Measurements from ENCODE around the gene QSOX1. TPM values are rescaled to one million over a fixed set of nuclear protein-coding genes. Genes with fewer than 3 reads are reported as not detected.

Gene QSOX1
- polyA plus RNA-seq, 5 donors: 123 to 207 (median 160) TPM

DNA sequence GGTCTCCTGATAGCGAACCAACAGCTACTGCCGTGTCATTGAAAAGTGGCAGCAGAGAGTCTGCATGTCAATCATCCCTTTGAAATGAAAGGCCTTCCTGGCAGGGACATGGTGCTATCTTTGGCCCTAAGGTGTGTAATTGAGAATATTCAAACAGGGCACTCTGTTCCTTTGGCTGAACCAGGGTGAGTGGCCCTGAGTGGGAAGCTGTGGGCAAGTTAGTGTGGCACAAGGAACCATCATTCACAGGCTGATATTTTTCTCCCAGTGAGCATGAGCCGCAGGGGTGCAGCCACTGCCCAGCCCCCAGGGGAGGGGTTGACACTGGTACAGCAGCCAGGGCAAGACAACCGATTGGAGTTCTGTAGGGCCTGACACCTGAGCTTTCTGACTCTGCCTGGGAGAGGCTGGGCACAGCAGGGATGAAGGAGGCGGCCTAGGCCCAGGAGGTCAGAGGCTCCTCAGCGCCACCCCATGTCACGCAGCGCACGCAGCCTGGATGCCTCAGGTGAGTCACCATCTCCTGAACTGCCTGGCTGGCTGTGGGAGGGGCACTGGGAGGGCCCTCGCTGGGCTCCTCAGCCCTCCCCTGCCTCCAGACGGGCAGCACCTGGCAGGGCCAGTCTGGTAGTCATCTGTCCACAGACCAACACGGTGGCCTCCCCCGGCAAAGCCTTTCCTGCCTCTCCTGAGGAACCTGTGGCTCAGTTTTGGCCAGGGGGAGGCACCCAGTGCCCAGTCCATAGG, 13.2 kb downstream of the QSOX1 start:
- DNase-seq: no peak

DNA sequence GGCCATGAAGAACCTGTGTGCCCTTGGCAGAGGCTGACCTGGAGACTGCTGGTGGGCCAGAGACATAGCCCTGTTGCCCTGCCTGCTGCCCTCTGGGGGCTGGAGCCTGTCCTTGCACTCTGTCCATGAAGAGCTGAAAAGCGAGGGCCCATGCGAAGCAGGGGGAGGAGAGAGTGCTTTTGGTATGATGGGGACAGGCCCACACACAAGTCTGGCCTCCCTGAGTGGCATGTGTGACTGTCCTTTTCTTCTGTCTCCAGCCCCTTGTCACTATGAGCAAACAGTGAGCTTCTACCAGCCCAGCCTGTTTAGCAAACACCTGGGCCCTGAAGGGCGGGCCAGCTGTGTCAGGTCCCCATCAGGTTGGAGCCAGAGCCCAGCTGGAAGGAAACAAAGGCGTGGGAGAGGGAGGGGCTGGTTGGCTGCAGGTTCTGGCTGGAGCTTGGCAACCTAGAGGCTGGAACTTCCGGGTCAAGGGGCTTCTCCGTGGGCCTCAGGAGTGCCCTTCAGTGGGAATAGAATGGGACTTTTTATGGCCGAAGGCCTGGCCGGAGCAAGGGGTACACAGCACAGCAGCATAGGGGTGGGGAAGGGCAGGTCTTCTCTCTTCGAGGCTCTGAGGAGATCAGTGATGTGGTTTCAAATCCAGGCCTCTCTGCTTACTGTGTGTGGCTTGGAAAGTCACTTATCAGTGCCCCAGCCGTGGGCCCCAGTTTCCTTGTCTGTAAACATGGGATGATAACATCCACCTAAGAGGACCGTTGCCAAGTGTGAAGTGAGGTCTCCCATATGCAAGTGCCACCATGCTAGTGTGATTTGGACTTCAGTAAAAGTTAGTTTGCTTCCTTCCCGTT, 14.3 kb downstream of the QSOX1 start:
- no peak for DNase-seq

GRCh38 chr1:180169640-180170195, 15.0 kb downstream of the QSOX1 start:
- DNase-seq: no peak

GRCh38 chr1:180170546-180171151, 16.0 kb downstream of the QSOX1 start:
- DNase-seq: no peak

DNA sequence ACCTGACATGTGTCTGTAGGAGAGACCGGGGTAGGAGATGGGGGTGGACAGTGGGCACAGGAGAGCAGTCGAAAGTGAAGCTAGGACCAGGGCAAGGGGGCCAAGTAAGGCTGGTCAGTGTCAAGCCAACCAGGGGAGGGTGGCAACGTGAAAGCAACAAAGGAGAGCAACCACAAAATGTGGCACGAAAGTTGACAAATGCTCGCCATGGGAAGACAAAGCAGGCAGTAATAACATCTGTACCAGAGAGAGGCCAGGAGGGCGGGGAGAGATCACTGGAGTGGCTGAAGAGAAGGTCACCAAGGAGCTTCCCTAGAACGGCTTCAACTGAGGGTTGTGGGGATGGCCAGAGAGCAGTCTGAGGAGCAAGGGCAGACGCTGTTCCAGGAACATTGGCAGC, 17.0 kb downstream of the QSOX1 start:
- no peak for DNase-seq

DNA sequence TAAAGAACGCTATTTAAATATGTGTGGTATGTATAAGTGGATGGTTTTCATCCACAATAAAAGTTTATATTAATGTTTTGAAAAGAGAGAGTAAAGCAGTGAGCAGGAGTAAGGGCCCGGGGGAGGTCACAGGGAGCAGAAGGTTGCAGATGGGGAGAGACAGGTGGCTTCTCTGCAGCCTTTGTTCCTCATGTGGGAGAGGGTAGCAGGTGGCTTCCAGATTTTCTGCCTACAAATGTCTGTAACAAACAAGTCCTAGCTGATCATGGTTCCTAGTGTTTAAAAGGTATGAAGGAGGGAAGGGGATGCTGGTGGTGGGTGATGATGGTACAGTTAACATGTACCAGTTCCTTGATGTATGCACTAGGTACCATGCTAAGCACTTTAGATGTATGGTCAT, 18.8 kb downstream of the QSOX1 start:
- no peak for DNase-seq

GRCh38 chr1:180173952-180174351, 19.3 kb downstream of the QSOX1 start:
- DNase-seq: no peak

- DNase-seq: no peak
Measured at GRCh38 chr1:180175291-180175690, 20.6 kb downstream of the QSOX1 start.

- no peak for DNase-seq
Measured at GRCh38 chr1:180175806-180176205, 21.1 kb downstream of the QSOX1 start.

DNA sequence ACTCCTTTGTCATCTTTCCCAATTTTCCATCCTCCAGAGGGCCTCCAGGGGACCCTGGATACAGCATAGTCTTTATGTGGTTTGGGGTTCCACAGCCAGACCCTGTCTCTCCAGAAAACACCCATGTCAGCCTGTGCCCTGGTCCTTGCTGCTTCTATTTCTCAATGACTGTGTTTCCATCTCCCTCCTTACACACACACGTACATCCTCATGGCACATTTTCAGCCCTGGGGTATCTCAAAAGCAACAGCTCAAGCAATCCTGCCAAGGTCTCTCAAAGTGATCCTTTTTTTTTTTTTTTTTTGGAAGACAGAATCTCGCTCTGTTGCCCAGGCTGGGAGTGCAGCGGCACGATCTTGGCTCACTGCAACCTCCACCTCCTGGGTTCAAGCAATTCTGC, 22.3 kb downstream of the QSOX1 start:
- DNase-seq: no peak

DNA sequence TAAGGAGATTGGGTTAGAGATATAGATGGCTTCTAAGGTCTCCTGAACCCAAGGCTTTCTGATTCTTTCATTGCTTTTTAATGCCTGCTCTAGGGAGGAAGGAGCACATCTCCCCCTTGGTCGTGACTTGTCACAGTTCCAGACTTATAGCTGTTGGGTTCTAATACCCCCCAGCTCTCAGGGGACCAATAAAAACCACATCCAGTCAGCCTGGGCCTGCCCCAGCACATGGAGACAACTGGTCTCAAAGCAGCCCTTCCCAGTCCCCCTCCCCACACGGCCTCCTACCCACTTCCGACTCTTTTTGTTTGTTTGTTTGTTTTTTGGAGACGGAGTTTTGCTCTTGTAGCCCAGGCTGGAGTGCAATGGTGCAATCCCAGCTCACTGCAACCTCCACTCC, 23.3 kb downstream of the QSOX1 start:
- no peak for DNase-seq

- DNase-seq: peak in 1 of 2 donors; percentile 50
Measured at GRCh38 chr1:180178511-180179161, 24.0 kb downstream of the QSOX1 start.

GRCh38 chr1:180179162-180179957, 24.7 kb downstream of the QSOX1 start:
- DNase-seq: no peak

- DNase-seq: no peak
Measured at GRCh38 chr1:180181048-180181447, 26.4 kb downstream of the QSOX1 start.

- DNase-seq: no peak
Measured at GRCh38 chr1:180181996-180182642, 27.4 kb downstream of the QSOX1 start.

DNA sequence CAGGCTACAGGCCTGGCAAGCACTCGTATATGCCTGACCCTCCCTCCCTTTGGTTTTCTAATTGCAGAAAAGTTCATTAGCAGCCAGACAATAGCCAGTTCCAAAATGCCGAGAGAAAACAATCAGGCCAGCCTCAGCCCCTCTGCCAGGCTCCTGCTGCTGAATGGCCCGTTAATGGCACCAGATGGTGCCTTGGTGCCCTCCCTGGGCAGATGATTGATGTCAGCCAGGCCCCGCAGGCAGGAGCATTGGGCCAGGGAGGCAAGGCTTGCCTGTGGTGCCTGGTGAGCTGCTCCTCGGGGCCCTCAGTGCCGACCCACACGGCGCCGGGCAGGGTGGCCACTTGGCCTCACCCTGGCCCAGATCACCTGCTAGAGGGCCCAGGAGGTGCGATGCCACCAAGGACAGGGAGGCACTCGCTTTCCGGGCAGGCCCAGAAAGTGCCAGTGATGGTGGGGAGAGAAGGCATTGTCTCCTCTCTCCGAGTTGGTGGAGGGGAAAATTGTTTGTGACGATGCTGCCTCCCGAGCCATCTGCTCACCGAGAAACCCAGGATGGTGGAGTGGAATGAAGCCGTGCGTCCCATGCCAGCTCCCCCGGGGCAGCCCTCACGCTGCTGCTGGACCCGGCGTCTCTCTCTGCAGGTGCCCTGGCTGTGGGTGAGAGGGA, 28.1 kb downstream of the QSOX1 start:
- DNase-seq: no peak

- no peak for DNase-seq
Measured at GRCh38 chr1:180183426-180183825, 28.8 kb downstream of the QSOX1 start.

DNA sequence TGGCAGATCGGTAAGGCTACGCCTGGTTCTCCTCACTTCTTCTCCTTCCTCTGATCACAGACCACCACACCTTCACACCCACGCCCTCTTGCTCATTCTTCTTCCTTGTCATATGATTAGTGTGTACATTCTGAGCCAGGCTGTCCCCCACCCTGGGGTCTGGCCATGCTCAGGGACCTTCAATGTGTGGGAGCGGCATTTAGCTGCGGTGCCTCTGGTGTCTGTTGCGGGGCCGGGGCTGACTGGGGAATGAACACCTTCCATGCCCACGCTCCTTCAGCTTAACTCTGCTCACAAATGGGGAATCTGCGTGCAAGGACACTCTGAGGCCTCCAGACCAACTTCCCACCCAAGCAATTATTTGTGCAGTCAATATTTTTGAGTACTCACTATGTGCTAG, 29.4 kb downstream of the QSOX1 start:
- no peak for DNase-seq

GRCh38 chr1:180185281-180185680, 30.6 kb downstream of the QSOX1 start:
- DNase-seq: no peak

Data from right lung (tissue), 5 donors.